Measurements from ENCODE around the gene JSRP1.
A peak's percentile ranks its signal among the peaks of the same experiment; 100 is the strongest.

Gene JSRP1, protein sequence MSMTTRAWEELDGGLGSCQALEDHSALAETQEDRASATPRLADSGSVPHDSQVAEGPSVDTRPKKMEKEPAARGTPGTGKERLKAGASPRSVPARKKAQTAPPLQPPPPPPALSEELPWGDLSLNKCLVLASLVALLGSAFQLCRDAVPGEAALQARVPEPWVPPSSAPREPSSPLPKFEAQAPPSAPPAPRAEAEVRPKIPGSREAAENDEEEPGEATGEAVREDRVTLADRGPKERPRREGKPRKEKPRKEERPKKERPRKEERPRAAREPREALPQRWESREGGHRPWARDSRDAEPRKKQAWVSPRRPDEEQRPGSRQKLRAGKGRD

DNA sequence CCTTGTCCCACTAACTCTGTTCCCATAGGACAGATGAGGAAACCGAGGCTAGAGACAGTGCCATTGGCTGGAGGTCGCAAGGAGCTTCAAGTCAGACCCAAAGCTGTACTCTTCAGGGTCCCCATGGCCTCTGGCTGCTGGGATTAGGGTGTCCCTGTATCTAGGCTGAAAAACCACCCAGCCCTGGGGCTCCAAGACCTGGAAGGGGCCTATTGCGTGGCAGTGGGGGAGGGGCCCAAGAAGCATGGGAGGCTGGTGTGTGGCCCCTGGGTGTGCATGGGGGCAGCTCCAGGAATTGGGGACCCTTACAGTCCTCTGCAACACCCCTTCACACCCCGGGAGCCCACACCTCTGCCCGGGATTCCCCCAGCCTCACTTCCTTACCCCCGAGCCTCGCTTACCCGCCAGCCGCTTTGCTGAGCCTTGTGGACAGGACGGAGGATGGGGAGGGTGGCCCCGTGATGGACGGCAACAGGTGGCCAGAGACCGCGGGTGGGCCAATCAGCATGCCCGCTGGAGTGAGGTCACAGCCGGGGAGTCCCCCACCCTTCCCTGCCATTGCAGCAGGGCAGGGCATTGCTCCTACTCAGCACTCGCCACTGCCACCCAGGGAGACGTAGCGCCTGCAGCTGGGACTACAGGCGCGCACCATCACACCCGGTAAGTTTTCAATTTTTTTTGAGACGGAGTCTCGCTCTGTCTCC lies at the start of gene JSRP1:
JSRP1 (minus strand) TSS at position 436 of the 704 bp plus-strand sequence. CDS start 1,103 bp downstream, outside the sequence.
- DNase-seq, result no peak

DNA sequence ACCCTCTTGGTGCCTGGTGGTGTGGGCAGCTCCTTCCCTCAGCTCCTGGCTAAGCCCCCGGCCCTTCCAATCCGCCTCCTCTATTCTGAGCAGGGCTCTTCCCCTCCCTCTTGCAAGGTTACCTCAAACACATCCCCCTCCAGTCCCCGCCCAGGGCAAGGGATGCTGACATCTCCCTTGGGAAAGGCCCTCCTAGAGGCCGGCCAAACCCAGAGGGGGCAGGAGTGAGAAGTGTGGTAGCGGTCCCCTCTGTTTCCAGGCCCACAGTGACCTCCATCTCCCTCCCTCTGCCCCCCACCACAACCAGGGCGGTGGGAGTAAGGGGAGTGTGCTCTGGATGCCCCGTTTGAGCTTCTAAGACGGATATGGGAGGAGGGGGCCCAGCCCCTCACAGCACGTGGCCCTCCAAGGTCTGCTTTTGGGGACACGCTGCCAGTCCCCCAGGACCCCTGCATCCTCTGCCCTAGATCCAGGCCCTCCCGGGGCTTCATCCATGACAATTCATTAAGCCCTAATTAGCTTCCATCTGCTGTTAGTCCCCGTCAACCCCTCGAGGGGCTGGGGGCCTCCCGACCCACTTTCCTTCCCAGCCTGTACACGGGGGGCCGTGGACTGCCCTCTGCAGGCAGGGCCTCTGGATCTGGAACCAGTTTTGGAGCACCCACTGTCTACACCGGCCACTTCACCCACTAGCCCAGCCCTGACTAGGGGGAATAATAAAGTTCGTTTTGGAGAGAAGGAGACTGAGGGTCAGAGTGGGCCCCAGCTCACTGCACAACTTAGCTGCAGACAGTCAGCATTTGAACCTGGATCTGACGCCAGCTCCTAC lies 49.4 kb upstream of the JSRP1 start:
- DNase-seq, result no peak

DNA sequence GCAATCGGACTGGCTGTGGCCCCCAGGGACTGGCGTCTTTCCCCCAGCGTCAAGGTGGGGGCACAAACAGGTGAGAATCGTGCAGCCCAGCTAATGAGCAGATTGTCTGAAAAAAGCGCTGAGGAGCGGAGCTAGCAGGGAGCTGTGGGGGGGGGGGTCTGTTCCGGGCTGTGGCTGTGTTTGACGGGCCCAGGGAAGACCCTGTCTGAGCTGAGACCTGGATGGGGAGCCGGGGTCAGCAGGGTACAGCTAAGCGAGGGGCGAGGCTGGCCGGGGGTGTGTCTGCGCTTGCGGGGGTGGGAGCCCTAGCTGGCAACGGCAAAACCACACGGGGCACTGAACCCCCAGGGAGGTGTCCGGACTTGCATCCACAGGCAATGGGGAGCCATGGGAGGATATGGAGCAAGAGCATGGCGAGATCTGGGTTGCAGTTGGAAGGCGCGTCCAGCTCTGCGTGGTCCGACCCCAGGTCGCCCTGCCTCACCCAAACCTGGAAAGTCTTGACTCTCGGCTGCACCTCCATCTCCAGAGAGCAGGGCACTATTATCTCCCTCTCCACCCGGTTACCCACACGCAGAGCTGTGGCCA lies 47.1 kb upstream of the JSRP1 start:
- DNase-seq, result no peak

DNA sequence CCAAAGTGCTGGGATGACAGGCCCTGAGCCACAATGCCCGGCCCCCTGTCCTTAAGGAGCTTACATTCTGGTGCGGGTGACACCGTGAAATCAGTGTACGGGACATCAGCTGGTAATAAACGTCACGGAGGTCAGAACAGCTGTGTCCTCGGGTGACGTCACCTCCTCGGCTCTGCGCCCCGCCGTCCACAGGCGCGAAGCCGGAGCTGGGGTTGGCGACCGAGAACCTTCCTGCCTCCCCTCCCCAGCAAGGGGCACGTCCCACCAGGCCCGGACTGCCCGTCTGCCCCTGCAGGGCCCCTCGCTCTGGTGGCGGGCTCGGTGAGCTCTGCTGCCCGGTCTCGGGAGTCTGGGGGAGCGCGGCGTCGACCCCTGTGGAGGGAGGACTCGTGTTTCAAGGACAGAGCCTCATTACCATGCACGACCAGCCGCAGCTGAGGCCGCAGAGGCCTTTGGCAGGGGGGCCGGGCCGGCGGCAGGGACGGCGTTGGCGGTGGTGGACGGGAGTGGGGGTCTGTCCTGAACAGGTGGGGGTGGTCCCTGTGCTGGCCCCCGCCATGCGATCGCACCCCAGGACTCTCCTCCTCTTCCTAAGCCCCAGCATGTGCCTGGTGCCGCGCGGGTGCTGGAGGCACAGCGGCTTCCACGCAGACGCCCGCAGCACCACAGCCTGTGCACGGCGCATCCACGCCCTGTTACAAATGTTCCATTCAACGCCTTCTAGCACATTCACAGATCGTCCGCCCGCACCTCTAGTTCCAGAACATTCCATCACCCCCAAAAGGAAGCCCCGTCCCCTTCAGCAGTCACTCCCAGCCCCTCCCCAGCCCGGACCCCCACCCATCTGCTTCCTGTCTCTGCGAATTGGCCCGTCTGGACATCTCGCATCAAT lies 46.3 kb upstream of the JSRP1 start:
- DNase-seq, result no peak

DNA sequence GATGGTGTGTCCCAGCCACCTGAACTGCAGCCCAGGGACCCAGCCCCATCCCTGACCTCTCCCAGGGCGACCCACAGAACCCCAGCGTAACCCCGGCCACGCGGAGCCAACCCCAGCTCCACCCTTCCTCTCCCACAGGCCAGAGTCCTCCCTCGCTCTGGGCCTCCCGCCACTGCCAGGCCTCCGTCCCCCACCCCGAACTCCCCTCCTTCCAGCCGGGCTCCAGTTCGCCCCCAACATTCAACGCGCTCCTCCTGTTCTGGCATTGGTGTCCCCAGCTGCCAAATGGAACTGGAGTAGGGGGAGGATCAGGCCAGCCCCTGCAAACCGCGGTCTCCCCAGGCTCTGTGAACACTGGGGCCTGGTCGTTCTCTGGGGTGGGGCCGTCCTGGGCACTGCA lies 44.3 kb upstream of the JSRP1 start:
- DNase-seq, result no peak

DNA sequence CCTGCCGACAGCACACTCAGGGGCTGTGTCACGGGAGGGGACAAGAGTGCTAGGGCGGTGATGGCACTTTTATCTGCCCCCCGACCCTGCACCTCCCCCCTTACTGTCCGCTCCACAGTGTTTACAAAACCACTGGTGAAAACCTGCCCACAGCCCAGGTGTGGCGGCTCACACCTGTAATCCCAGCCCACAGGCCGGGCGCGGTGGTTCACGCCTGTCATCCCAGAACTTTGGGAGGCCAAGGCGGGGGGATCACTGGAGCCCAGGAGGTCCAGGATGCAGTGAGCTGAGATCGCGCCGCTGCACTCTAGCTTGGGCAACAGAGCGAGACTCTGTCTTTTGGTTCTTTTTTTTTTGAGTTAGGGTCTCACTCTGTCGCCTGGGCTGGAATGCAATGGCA lies 39.9 kb upstream of the JSRP1 start:
- no peak for DNase-seq

DNA sequence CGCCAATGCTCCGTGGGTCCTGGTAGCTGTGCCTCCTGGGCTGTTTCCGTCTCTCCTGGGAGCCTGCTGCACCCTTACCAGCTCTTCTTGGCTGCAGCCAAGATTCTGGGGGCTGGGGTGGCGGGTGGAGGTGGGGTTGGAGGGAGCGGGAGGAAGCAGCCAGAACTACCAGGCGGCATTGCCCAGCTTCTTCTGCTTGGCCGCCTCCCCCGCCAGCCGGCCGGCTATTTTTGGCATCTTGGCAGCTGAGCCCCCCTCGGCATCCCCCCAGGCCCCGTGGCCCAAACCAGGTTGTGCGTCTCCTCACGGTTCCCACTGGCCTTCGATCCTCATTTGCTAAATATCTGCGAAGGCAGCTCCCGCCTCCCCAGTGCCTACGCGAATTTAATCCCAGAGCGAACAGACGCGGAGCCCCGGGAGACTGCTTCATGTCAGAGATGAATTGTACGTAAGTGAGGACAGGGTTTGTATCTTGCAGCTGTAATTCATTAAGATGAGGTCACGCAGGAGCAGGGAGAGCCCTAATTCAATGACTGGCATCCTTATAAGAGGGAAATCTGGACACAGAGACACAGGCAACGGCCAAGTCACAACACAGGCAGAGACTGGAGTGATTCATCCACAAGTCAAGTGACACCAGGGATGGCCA lies 38.6 kb upstream of the JSRP1 start:
- no peak for DNase-seq

DNA sequence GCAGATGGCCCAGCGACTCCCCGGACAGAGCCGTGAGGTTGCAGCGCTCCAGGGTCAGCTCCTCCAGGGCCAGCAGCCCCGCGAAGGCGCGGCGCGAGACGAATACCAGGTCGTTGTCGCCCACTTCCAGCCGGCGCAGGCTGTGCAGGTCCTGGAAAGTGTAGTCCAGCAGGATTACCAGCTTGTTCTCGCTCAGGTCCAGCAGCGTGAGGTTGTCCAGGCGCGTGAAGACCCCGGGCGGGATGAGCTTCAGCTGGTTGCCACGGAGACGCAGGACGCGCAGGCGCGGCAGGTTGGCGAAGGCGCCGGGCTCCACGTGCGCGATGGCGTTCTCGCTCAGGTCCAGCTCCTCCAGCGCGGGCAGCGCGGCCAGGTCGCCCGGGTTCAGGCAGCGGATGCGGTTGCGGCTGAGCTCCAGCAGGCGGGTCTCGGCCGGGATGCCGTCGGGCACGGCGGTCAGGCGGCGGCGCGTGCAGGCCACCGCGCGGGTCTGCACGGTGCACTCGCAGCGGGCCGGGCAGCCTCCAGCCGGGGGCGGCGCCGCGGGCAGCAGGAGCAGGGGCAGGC lies 35.1 kb upstream of the JSRP1 start:
- no peak for DNase-seq

DNA sequence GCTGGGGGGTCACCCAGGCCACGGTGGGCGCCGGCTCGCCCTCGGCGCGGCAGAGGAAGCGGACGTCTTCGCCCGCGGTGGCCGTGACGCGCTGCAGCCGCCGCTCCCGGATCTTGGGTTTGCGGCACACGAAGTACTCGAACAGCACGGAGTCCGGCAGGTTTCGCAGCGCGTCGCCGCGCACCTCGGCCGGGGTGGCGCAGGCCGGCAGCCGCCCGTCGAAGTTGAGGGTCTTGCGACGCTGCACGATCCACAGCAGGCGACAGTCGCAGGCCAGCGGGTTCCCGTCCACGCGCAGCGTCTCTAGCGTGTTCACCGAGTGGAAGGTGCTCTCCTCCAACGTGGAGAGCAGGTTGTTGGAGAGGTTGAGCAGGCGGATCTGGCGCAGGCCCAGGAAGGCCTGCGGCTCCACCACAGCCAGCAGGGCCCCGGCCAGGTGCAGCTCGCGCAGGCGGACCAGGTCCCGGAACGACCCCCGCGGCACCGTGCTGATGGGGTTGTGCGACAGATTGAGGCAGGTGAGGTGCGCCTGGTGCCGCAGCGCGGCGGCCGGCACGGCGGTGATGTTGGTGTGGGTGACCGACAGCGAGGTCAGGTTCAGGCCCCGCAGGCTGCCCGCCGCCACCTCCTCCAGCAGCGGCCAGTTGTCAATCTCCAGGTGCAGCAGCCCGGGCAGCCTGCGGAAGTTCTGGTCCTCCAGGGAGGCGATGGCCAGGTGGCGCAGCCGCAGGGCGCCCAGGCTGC lies 34.4 kb upstream of the JSRP1 start:
- no peak for DNase-seq

DNA sequence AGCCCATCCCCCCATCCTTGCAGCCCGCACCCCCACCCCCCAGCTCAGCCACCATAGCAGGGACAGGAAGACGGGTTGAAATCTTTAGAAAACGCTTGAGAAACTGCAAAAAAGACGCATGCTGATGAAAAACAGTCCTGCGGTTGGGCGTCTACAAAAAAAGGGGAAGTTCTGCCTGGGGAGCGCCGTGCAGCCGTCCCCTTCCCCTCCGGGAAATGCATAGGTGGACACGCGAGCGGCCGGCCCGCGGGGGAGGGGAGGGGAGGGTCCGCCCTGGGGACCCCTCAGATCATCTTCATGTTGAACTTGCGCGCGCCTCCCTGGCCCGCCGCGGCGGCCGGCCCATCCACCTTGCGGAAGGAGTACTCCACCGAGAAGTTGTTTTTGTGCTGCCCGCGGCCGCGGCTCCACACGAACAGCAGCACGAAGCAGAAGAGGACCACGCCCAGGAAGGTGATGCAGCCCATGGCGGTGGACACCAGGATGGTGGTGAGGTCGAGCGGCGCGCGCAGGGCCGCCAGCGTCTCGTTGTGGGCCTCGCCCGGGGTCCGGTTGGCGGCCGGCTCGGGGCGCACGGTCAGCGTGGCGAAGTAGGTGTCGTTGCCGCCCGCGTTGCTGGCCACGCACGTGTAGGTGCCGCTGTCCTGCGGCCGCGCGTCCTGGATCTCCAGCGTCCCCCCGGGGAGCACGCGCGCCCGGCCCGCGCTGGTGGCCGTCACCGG lies 33.7 kb upstream of the JSRP1 start:
- peak; percentile 81 for DNase-seq

DNA sequence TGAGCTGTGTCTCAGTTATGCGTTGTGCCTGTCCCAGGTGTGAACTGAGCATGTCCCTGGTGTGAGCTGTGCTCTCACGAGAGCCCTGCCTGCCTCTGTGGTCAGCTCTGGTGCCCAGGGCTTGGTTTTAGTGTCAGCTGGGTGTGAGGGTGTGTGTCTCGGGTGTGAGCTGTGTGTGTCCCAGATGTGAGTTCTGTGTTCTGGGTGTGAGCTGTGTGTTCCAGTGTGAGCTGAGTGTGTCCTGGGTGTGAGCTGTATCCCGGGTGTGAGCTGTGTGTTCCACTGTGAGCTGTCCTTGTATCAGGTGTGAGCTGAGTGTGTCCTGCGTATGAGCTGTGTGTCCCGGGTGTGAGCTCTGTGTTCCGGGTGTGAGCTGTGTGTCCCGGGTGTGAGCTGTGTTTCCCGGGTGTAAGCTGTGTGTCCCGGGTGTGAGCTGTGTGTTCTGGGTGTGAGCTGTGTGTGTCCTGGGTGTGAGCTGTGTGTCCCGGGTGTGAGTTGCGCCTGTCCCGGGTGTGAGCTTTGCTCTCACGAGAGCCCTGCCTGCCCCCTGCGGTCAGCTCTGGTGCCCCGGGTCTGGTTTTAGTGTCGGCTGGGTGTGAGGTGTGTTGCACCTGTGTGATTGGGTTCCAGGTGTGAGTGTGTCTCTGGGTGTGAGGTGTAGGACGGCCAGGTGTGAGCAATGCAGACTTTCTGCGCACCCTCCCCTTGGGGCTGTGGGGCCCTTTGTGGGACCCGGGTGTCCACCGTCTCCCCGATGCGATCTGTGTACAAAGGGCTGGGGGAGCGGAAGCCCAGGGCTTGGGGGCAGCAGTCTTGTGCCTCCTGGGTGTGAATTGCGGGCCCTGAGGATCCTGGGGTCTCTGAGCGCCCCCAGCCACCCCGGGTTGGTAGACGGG lies 32.8 kb upstream of the JSRP1 start:
- DNase-seq, result no peak

DNA sequence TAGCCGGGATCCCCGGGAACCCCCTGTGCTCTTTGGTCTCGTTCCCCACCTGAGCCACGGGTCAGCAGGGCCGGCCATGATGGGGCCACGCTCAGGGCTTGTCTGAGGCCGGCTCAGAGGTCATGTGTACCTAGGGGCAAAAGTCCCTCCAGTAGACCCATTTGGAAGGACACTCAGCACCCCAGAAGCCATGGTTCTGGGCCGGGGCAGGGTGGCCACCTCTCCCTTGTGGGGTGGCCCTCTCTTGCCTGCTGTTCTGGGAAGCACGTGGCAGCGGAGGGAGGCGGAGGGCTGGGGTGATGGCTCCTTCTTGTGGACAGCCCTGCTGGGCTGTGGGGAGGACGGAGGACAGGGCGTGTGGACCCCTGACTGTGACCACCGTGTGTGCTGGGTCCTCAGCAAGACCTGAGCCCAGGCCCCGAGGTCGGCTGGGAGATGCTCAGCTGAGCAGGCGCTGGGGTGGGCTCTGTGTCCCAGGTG lies 32.2 kb upstream of the JSRP1 start:
- DNase-seq, result no peak

DNA sequence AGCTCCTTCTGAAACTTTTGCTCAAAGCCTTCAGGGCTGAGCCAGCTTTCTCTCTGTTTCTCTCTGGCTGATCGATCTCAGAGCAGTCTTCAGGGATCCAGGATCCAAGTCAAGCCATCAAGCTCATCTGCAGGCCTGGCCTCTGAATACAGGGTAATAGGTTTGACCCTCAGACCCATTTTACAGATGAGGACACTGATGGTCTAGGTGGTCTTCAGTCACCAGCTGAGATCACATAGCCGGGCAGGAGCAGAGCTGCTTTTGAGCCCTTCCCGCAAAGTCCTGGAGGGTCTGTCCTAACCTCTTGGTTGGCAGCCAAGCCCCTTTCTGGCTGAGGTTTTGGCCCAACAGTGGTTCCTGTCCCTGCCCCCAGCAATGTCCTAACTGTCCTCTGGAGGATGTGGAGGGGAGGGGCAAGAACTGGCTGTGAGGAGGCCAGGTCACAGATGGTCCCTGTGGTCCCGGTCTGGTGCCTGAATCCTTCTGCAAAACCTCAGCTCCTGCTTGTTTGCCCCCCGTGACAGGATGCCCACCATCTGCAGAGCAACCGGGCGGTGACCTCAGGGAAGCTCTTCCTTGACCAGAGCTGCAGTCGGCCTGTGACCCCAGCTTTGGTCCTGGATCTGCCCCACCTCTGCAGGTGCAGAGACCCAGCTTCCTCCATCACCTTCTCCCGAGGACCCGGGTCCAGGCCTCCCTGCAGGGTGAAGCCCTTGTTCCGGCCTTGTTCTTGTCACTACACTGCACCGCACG lies 31.5 kb upstream of the JSRP1 start:
- DNase-seq, result no peak

DNA sequence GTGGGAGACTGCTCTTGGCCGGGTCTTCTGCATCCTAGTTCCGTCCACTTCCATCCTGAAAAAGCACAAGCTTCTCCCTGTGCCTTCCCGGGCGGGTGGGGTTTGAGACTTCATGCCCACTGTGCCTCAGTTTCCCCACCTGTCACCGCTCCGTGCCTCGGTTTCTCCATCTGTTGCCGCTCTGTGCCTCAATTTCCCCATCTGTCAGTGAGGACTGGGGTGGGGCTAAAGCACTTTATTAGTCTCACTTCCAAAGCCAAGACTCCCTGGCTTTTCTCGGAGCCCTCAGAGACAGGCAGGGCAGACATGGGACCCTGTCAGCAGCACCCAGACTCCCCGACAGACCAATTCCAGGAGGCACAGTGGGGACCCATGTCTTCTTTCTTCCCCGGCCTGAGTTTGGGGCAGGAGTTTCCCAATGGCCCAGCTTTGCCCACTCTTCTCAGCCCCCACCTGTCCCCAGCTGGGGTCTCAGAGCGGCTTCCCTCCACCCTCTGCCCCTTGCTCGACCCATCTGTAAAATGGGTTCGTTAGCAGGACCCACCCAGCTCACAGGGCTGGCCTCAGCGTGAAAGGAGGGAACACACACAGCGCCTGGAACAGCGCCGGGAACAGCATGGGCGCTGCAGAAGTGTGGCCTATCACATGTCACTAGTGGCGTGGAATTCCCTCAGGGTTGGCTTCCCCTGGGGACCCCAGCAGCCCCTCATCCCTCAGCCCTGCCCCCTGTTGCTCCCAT lies 30.4 kb upstream of the JSRP1 start:
- DNase-seq, result no peak

DNA sequence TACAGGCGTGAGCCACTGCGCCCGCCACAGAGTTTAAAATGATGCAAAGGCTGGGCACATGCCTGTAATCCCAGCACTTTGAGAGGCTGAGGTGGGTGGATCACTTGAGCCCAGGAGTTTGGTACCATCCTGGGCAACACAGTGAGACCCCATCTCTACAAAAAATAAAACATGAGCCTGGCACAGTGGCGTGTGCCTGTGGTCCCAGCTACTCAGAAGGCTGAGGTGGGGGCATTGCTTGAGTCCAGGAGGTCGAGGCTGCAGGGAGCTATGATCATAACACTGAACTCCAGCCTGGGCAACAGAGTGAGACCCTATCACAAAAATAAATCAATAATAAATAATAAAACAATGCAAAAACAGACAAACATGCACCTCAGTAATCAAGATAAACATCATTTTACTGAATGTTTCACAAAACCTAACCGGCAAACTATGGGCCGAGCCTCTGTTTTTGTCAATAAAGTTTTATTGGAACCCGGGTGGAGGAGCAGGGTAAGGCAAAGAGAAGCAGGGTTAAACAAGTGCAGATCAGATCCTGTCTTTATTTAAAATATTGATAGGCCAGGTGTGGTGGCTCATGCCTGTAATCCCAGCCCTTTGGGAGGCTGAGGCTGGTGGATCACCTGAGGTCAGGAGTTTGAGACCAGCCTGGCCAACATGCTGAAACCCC lies 27.8 kb upstream of the JSRP1 start:
- DNase-seq, result no peak

DNA sequence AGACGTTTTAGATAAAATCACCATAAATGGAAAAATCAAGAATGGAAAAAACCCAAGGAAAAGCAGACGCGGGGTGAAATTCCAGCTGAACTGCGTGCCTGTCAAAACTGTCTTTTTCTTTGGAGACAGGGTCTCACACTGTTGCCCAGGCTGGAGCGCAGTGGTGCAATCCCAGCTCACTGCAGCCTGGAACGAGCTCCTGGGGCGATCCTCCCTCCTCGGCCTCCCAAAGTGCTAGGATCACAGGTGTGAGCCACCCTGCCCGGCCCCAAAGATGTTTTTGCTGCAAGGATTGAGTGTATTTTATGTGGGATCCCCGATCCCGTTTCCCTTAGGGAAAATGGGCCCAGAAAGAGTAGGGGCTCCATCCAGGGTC lies 26.6 kb upstream of the JSRP1 start:
- DNase-seq, result no peak

All from activated effector memory CD4-positive, alpha-beta T cell treated with anti-CD3 and anti-CD28 coated beads, Interleukin-2, amount 50 U/mL, for 16 hours (primary cell).